ENCODE results near the gene TMEM255B.

Gene TMEM255B

GRCh38 chr13:113742445-113743120, 16.4 kb upstream of the TMEM255B start:
- no peak for TF ChIP-seq EZH2phosphoT487 (IDR thresholded peaks at IDR 0.05; ENCODE audit: low read length)
- TF ChIP-seq EZH2 (optimal IDR thresholded peaks at IDR 0.05; ENCODE audit: low read depth, low read length), result no peak
- no peak for TF ChIP-seq CTCF (IDR thresholded peaks at IDR 0.05; ENCODE audit: low read length)
- peak overlapping the region; percentile 28; the same call in 1 of the 2 replicates for H3K4me3 ChIP-seq (ENCODE audit: low read length)
- peak overlapping the region; percentile 76 for H3K27ac ChIP-seq (ENCODE audit: low read length)
- H3K9me2 ChIP-seq (replicated peaks; ENCODE audit: insufficient read depth, low read length), result no peaks in the 10 kb centered on the region
- H3K4me2 ChIP-seq (ENCODE audit: low read depth, low read length), result peak overlapping the region; percentile 74; the same call in 1 of the 2 replicates
- H3F3A ChIP-seq (ENCODE audit: insufficient read depth, low read length), result peaks cover 13% of the 10 kb centered on the region
- peak overlapping the region; percentile 54; the same call in 1 of the 2 replicates for H3K9ac ChIP-seq (ENCODE audit: low read length)
- H3K79me2 ChIP-seq (ENCODE audit: low read length), result no peaks in the 10 kb centered on the region
- no peaks in the 10 kb centered on the region for H4K20me1 ChIP-seq (ENCODE audit: insufficient read depth, low read length)
- H3K4me1 ChIP-seq (ENCODE audit: low read length), result peaks cover 43% of the 10 kb centered on the region
- H3K36me3 ChIP-seq (replicated peaks; ENCODE audit: insufficient read depth, low read length), result no peaks in the 10 kb centered on the region
- H3K9me3 ChIP-seq (replicated peaks; ENCODE audit: insufficient read depth, low read length), result no peaks in the 10 kb centered on the region
- no peaks in the 10 kb centered on the region for H3K27me3 ChIP-seq (replicated peaks; ENCODE audit: insufficient read depth, low read length)
- H2AFZ ChIP-seq (ENCODE audit: low read length), result no peak overlapping the region; the same call in 1 of the 2 replicates
- DNase-seq, result no peak

GRCh38 chr13:113743366-113744195, 15.4 kb upstream of the TMEM255B start:
- Histone ChIP-seq H3K27me3 (replicated peaks; ENCODE audit: insufficient read depth, low read length) (no peaks in the 10 kb centered on the region), H3K4me3 (ENCODE audit: low read length) (no peak overlapping the region), H3K4me1 (ENCODE audit: low read length) (peaks cover 43% of the 10 kb centered on the region), H4K20me1 (ENCODE audit: insufficient read depth, low read length) (no peaks in the 10 kb centered on the region), H2AFZ (ENCODE audit: low read length) (no peak overlapping the region), H3F3A (ENCODE audit: insufficient read depth, low read length) (peaks cover 13% of the 10 kb centered on the region), H3K4me2 (ENCODE audit: low read depth, low read length) (no peak overlapping the region; the same call in 1 of the 2 replicates), H3K9me3 (replicated peaks; ENCODE audit: insufficient read depth, low read length) (no peaks in the 10 kb centered on the region), H3K27ac (ENCODE audit: low read length) (peak overlapping the region; percentile 76; the same call in 1 of the 2 replicates), H3K9ac (ENCODE audit: low read length) (no peak overlapping the region), H3K36me3 (replicated peaks; ENCODE audit: insufficient read depth, low read length) (no peaks in the 10 kb centered on the region), H3K9me2 (replicated peaks; ENCODE audit: insufficient read depth, low read length) (no peaks in the 10 kb centered on the region), H3K79me2 (ENCODE audit: low read length) (no peaks in the 10 kb centered on the region)
- TF ChIP-seq EZH2phosphoT487 (IDR thresholded peaks at IDR 0.05; ENCODE audit: low read length) (no peak), CTCF (IDR thresholded peaks at IDR 0.05; ENCODE audit: low read length) (no peak), EZH2 (optimal IDR thresholded peaks at IDR 0.05; ENCODE audit: low read depth, low read length) (no peak)
- DNase-seq, result no peak

DNA sequence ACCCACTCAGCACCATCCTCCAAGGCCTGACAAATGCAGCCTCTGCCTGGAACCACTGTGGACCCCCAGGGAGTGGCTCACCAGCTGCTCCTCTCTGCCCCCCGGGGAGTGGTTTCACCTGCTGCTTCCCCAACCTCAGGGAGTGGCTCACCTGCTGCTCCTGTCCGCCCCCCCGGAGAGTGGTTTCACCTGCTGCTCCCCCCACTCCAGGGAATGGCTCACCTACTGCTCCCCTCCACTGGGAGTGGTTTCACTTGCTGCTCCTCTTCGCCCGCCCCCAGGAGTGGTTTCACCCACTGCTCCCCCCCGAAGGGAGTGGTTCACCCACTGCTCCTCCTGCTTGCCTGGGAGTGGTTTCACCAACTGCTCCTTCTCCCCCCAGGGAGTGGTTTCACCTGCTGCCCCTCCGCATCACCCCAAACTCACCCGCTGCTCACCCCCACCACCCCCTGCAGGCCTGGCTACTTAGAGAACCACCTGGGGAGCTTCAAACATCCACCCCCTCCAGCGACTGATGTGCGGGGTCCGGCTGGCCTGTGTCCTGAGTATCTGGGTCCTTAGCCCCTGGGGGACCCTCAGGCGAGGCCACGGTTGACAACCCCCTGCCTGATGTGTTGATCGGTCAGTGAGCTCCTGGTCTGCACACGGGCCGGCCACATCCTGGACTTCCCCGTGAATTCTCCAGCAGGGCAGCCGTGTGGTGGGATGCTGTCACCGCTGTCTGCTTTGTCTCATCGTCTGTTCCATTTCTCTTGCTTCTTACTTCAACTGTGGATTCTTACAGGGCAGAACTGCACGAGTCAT, 14.6 kb upstream of the TMEM255B start:
- Histone ChIP-seq H3K36me3 (replicated peaks; ENCODE audit: insufficient read depth, low read length) (no peaks in the 10 kb centered on the region), H3K79me2 (ENCODE audit: low read length) (no peaks in the 10 kb centered on the region), H3K9ac (ENCODE audit: low read length) (no peak overlapping the region), H3K4me2 (ENCODE audit: low read depth, low read length) (no peak overlapping the region), H3K9me3 (replicated peaks; ENCODE audit: insufficient read depth, low read length) (no peaks in the 10 kb centered on the region), H2AFZ (ENCODE audit: low read length) (no peak overlapping the region), H3F3A (ENCODE audit: insufficient read depth, low read length) (peaks cover 13% of the 10 kb centered on the region), H3K9me2 (replicated peaks; ENCODE audit: insufficient read depth, low read length) (no peaks in the 10 kb centered on the region), H4K20me1 (ENCODE audit: insufficient read depth, low read length) (no peaks in the 10 kb centered on the region), H3K27me3 (replicated peaks; ENCODE audit: insufficient read depth, low read length) (no peaks in the 10 kb centered on the region), H3K27ac (ENCODE audit: low read length) (no peak overlapping the region), H3K4me3 (ENCODE audit: low read length) (no peak overlapping the region), H3K4me1 (ENCODE audit: low read length) (peaks cover 43% of the 10 kb centered on the region)
- no peak for DNase-seq
- TF ChIP-seq EZH2phosphoT487 (IDR thresholded peaks at IDR 0.05; ENCODE audit: low read length), result no peak
- TF ChIP-seq EZH2 (optimal IDR thresholded peaks at IDR 0.05; ENCODE audit: low read depth, low read length), result no peak
- TF ChIP-seq CTCF (IDR thresholded peaks at IDR 0.05; ENCODE audit: low read length), result no peak
